ENCODE measurements around the gene LAMA5.

Gene LAMA5

DNA sequence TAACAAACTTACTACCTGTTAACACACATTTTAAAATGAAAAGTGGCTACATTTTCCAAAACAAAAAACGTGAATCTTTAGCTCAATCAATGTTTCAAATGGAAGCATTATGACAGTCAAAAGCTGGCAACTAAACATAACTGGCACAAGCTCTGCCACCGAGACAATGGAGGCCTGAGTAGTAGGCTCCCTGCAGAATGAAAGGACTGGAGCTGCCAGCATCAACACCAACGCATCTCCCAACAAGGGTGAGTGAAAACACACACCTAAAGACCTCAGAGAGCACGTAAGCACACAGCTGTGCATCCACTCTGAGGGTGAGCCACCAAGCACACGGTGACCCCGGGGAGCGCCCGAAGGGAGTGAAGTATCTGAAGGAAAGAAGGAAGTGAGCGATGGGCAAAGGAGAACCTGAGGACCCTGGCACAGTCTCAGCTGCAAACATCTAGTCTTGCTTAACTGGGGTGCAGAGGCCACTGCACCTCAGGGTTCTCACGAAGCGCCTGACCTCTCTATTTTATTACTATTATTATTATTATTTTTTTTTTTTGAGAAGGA is 65.9 kb downstream of the LAMA5 start:
- DNase-seq, result no peak

DNA sequence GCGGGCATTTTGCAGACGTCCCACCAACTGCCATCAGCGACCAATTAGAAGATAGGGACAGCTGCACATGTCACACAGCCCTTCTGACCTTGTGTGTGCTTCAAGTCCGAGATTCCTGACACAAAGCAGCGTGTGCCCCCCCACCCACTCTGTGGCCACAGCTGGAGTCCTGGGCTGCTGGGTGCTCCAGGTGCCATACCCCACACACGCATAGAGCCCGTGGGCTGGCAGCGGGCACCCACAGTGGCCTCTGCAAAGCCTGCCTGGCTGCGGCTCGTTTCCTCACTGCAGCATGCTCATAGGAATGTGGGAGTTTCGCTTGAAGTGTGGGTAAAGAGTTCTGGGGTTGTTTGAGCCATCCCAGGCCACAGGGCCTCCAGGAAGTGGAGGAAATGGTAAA is 66.8 kb downstream of the LAMA5 start:
- no peak for DNase-seq

DNA sequence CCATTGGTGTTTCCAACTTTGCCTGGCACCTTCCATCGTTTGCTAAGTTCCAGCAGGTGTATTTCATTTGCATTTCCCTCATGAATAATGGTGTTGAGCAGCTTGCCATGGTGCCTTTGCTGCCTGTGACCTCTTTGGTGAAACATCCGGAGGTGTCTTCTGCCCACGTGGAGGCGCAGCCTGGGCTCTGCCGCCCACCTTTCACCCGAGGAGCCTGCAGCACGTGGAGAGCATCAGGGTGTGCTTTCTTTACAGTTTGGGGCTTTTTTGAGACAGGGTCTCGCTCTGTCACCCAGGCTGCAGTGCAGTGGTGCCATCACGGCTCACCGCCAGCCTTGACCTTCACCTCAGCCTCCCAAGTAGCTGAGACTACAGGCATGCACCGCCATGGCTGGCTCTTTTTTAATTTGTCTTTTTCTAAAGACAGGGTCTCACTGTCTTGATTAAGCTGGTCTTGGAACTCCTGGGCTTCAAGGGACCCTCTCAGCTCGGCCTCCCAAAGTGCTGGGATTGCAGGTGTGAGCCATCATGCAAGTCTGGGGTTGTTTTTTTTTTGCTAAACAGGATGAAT is 67.4 kb downstream of the LAMA5 start:
- DNase-seq, result no peak

DNA sequence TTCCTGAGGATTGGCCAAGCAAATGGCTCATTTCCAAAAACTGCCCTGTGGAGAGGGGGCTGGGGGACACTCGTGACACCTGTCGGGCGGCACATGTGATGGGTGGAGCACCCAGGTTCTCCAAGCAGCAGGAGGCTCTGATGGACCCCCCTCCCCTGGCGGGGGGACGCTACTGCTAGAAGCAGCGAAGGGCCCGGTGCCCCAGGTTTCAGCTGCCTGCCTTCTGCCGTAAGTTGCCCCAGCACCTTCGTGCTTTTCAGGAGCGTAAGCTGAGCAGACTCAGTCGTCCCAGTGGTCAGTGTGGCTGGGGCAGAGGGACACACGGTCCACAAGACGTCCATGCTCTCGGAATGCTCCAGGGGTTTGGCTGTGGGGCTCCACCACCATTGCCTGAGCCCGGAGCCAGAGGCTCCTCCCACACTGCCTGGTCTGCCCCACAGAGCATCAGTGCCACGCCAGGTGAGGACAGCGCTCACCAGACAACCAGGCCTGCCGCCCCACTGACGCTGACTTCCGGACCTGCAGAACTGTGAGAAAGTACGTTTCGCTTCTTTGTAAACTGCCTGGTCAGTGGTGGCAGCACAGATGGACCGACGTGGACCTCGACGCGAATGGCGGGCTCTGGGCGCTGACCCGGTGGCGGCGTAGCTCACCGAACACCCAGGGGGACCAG is 68.4 kb downstream of the LAMA5 start:
- DNase-seq, result no peak

DNA sequence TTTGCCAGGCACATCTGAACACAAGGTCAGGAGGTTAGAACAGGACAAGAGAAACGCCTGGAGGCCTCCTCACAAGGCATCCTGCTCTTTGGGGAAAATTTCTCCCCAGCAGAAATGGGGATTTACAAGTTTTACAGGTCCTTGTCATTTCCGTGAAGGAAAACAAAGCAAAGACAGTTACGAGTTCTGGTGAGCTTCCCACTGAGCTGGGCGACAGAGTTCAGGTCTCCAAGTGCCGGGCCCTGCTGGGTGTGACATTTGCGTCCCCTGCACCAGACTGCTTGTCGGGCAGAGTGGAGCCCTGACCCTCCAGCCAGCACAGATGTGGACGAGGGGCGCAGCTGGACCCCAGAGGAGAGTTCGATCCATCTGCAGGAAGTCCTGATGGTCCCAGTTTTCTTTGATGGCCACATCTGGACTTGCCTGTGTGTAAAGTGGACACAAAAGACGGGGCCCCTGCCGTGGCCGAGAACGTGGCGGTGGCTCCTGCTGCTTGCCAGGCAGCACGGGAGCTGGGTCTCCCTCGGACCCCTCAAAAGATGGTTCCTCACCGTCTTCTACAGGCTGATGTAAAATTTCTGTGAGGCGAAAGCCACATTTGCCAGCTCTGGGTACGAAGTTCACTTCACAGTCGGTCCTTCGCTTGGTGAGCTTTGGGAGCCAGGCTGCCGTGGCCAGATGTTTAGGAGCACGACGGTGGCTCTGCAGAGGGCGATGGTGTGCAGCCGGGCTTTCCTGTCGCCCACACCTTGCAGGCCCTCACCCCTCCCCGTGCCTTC is 69.5 kb downstream of the LAMA5 start:
- DNase-seq, result no peak

DNA sequence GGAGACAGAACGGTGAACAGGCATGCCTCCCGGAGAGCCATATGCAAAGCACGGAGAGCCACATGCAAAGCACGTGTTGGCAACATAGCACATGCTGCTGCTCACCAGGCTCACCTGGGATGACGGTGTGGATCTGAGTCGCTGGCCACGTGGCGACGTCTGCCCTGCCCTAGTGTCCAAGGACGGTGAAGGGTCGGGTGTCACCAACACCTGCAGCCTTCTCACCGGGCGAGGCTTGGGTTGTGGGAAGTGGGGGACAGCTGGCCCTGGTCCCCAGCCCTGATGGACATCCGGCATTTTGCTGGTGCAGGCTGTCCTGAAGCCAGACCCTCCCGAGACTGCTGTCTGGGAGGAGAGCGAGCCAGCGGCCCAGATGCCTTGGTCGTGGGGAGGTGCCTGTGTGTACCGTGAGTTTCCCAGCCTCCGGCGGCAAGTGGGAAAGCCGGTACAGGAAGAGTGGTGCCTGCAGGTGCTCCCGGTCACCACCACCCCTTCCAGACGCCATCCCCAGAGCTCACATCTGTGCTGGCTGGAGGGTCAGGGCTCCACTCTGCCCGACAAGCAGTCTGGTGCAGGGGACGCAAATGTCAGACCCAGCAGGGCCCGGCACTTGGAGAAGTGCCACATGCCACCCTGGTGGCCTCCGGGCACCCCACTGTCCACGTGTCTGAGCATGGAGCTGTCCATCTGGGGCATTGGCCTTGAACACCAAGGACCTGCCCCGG is 70.2 kb downstream of the LAMA5 start:
- no peak for DNase-seq

DNA sequence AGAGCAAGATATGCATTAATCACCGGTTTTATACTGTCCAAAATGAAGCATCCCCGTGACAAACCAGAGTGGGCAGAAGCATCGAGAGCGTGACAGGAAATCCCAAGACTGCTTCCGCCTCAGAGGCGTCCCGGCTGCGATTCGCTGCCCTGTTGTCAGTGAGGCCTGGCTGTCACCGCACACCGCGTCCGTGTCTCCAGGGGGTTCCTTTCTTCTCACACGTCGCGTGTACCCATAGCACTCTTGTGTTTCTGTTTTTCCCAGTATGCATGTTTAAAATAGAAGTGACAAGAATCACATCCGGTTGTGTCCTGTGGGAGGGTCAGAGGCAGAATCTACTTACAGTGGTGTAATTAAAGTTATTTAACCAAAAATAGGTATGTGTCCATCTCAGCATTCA is 72.6 kb downstream of the LAMA5 start:
- DNase-seq, result no peak

DNA sequence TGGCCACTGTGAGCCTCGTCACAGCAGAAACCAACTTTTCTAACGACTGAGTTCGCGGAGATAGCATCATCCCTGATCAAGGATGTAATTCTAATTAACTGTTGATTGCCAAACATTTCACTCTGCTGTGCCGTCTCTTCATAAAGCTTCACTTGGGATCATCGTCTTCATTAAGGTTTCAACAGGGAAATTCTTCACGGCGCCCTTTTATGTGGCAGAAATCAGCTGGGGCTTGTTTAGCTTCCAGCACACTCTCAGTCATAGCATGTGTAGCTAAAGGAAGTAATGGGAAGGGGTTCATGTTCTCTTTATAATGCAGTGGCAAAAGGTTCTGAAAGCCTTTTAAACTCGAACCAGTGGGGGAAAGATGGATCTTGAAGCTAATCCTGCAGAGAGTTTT is 73.2 kb downstream of the LAMA5 start:
- no peak for DNase-seq

DNA sequence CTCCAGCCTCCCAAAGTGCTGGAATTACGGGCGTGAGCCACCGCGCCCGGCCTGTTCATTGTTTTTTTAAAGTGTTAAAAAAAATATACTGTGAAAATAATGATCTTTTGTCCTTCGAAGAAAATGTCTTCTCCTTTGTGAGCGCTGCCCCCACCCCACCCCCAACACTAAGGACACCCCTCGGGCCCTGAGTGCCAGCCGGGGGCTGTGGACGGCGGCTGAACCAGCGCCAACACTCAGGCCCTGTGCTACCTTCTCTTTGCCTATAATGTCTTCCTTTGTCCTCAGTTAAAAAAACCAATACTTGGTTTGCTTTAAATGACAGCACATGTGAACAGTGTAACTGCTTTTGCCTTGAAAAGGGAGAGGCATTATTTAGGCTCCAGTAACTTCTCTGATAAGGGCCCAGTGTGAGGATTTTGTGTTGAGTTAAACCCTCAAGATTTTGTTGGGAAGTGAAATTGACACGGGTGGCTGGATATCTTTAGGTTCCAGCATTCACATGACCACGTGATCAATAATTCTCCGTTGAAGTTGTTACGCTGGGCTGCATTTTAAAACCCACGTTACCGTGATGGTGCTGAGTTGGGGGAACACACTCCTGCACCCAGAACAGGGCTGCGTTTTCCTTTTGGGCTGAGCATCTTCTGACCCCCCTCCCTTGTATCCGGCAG is 73.9 kb downstream of the LAMA5 start:
- no peak for DNase-seq

DNA sequence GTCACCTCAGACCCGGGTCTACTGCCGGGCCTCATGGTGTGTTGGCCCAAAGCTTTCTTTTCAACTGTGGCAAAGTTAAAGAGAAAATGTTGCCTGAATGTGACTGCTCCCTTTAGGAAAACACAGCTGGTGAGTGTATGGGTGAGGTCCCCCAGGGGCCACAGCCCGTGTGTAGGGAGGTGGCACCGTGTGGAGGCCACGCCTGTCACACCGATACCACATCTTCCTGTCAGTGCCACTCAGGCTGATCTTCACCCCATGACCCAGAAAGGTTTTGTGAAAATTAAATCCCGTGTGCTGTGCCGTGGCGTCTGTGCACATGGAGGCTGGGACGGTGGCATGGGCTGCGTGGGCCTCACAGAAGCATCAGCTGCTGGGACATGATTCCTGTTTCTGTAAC is 75.0 kb downstream of the LAMA5 start:
- no peak for DNase-seq

DNA sequence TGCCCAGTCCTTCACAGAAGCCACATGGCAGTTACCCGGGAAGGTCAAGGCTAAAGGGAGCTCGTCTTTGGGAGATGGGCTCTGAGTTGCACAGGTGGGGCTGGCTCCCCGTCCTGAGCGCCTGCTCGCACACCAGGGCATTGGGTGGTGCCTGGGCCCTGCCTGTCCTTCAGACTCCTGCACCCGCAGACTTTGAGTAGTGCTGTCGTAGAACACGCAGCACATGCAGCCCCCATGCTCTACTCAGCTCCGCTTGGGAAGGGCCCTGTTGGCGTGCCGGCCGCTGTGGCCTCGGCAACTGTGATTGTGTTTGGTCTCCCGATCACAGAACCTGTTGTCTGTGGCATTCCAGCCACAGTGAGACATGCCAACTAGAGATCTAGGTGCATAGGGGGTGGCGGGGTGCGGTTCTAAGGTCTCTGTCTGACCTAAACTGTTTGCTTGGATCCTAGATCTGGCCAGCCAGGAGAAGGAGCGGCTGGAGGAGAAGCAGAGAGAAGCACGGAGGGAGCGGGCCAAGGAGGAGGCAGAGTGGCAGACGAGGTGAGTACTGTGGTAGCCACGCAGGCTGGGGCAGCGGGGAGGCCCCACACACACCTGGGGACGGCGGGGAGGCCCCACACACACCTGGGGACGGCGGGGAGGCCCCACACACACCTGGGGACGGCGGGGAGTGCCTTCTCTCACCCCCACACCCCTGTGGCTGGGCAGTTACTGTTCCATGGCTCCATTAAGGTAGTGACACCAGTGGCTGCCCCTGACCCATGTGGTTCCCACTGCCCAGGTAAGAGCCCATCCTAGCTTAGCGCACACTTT is 75.7 kb downstream of the LAMA5 start:
- no peak for DNase-seq

DNA sequence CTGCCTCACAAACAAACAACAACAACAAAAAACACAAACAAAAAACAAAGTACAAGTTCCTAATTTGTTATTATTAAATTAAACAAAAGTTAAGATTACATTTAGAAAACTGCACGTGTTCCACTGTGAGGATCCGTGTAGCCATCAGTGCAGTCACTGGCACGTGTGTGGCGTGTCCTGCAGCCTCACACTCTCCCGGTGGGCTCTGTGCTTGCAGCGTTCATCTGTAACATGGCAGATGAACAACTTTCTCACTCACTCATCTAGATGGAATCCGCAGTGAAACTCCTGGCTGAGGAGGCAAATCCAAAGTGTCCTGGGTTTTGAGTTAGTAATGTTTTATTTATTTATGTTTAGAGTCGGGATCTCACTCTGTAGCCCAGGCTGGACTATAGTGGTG is 77.2 kb downstream of the LAMA5 start:
- no peak for DNase-seq

DNA sequence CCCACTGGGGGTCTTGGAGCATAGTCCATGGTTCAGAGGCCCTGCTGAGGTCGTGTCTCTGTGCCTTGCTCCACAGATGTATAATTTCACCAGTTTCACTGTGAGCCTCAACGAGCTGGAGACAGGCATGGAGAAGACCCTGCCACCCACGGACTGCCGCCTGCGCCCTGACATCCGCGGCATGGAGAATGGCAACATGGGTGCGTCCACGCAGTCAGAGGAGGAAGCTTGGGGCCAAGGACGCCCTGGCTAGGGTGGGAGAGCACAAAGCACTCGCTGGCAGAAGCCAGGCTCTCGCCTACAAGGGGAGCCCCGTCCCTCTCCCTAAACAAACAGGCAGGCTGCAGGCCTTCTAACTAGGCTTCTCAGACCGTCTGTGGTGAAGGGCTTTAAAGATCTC is 78.0 kb downstream of the LAMA5 start:
- DNase-seq, result no peak

DNA sequence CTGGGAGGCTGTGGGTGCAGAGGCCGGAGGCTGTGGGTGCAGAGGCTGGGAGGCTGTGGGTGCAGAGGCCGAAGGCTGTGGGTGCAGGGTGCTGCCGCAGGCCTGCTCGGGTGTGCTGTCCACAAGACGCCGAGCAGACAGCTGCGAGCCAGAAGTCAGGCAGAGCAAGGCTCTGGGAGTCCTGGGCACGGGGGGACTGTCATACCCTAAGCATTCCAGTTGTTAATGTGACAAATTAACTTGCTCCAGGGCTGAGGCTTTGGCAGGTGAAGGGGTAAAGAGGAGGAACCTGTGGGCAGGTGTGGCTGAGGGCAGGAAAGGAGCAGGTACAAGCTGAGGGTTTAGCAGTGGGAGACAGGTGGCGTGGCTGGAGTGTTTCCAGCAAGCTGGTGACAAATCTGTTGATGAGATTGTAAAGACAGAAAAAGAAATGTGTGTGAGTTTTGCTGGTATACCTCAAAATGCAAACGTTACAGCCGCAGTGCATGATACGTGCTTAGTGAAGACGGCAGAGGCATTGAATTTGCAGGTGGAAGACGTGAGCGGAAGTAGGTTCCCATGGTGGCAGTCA is 78.5 kb downstream of the LAMA5 start:
- DNase-seq, result no peak

DNA sequence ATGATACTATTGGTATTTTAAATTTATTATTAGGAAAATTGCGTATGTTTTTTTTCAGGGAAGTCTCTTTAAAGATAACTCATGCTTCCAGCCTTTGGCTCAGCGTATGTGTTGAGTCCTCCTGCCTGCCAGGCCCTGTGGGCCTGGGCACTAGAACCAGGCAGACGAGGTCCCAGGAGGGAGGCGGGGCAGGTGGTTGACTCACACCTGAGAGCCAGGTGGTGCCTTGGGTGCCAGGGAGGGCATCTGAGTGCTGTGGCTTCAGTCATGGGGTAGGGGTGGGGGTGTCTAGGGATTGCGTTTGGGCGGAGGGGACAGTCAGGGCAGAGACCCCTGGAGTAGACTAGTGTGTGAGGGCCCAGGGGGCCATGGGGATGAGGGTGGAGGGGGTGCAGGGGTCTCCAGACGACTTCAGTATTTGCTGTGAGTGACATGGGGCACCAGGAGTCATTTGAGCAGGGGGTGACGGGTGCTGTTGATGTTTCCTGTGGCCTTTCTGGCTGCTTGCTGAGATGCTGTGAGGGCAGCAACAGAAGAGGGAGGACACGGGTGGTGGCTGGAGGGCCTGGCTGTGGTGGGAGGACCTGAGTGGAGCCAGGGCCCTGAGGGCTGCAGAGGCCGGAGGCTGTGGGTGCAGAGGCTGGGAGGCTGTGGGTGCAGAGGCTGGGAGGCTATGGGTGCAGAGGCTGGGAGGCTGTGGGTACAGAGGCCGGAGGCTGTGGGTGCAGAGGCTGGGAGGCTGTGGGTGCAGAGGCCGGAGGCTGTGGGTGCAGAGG is 79.2 kb downstream of the LAMA5 start:
- DNase-seq, result no peak

DNA sequence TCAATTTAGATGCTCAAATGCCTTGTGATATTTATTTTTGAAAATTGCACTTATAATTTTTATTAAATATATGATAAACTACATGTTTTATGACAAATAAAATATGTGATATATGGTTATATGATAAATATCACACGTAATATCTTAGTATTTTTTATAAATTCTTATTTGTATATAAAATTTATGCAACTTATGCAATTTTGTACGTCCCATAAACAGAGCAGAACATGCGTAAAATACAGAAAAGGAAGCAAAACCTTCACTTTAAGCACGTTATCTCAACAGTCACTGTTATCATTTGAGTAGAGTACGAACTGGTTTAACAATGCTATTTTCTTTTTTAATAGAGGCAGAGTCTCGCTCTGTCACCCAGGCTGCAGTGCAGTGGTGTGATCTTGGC is 80.0 kb downstream of the LAMA5 start:
- no peak for DNase-seq

DNA sequence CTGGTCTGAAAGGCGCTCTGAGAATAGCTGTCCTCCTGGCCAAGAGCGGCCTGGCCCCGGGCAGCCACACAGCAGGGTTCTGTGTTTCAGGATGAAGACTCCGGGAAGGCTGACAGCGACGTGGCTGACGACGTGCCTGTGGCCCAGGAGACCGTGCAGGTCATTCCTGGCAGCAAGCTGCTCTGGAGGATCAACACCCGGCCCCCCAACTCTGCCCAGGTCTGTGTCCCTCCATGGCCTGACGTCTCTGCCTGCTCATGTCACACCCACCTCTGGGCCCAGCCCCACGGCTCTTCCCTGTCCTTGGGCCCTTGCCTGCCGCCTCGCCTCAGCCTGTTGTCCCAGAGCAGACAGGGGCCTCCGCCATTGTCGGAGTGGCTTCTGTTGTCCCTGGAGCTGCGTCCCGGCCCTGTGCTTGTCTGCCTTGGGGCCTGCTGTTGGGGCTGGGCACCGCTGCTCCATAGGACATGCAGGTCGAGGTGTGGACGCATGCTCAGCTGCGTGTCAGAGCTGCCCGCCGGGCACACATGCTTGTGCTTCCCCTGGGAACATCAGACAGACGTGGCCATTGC is 80.5 kb downstream of the LAMA5 start:
- DNase-seq, result no peak

DNA sequence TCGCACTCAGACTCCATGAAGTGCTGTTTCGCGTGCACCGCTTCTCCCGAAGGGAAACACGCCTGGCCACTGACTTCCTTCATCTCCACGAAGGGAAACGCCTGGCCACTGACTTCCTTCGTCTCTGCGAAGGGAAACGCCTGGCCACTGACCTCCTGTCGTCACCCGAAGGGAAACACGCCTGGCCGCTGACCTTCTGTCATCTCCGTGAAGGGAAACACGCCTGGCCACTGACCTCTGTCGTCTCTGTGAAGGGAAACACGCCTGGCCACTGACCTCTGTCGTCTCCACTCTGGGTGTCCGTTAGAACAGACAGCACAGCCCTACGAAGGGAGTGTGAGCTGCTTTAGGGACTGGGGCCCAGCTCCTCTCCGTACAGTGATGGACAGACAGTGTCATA is 81.4 kb downstream of the LAMA5 start:
- no peak for DNase-seq

DNA sequence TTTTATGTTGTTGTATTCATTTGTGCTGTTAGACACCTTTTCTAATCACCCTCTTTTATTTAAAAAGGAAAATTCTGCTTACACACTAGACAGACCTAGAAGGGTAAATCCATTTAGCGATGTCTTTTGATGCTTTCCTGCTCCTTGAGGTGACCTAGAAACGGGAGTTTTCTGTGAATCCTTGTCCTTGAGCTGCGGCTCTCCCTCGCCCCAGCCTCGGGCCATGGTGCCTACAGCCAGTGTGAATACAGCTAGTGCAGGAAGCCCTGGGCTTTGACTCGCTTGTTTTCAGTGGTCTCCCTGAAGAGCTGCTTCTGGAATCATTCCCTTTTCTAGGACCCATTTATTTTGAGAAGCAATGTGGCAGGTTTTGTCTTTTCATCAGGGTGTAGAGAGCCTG is 82.0 kb downstream of the LAMA5 start:
- no peak for DNase-seq

DNA sequence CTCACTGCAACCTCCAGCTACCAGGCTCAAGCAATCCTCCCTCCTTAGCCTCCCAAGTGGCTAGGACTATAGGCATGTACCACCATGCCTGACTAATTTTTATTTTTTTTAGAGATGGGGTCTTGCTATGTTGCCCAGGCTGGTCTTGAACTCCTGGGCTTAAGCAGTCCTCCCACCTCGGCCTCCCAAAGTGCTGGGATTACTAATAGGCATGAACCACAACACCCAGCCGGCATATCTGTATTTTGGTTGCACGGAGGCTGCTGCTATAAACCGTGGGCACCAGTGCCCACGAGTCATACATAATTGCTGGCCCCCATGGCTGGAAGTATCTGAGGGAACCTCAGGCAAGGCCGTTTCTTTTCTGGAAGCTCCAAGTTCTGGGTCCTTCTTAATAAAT is 82.7 kb downstream of the LAMA5 start:
- no peak for DNase-seq
